Inflammatory macrophage treated with lipopolysaccharide for 1 hour (primary cell): ENCODE results near the gene EVC.
A peak's percentile ranks its signal among the peaks of the same experiment; 100 is the strongest.

Experiments used
- DNase-seq, 2 donors: peaks; one replicate each; pipeline ENCODE4 v3.0.0-alpha.2; 2020 to 2022

The EVC gene

GRCh38 chr4:5735463-5735862, 24.5 kb downstream of the EVC start:
- DNase-seq: no peak

- no peak for DNase-seq
These were observed 27.1 kb downstream of the EVC start for GRCh38 chr4:5738061-5738460.

DNA sequence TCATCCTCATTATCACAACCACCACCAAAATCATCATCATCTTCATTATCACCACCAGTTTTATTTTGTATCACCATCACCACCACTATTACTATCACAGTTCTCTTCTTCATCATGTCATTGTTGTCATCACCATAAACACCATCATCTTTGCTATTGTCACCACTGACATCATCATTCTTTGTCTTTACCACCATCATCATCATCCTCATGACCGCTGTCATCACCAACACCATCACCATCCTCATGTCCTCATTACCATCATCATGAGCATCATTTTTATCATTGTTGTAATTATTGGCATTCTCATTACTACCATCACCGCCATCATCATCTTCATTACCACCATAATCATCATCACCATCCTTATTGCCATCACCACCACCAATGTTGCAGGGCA, 31.4 kb downstream of the EVC start:
- no peak for DNase-seq

DNA sequence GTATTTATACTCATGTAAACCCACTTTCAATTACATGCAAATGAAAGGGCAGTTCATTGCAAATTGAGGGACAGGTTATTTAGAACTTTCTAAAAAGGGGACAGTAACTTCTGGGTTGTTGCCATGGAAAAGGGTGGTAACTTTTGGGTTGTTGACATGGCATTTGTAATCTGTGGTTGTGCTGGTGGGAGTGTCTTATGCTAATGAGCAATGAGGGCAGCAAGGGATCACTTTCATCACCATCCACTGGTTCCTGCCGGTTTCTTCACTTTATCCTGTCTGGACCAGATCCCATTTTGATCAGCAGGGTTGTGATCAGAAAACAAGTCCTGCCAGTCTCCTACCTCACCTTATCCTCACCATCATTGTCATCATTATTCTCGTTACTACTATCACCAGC, 32.0 kb downstream of the EVC start:
- no peak for DNase-seq

DNA sequence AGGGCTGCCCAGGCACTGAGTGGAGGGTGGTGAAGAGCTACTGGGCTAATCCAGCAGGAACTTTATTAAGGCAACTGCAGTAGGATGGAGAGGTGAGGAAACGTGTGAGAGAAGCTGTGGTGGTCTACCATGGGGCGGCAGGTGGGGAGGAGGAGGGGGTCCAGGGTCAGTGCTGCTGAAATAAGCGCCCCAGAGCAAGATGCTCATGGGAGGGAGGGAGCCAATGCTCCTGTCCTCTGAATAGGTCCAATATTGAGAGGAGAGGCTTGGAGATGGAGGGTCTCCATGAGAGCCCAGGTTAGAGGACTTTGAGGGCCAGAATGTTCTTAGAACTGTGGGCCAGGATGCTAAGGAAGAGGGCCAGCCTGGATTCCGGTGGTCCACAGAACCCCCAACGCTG, 35.2 kb downstream of the EVC start:
- DNase-seq: no peak

- DNase-seq: no peak
These were observed 36.1 kb downstream of the EVC start for GRCh38 chr4:5746829-5747737.

- no peak for DNase-seq
These were observed 36.9 kb downstream of the EVC start for GRCh38 chr4:5747738-5748375.

DNA sequence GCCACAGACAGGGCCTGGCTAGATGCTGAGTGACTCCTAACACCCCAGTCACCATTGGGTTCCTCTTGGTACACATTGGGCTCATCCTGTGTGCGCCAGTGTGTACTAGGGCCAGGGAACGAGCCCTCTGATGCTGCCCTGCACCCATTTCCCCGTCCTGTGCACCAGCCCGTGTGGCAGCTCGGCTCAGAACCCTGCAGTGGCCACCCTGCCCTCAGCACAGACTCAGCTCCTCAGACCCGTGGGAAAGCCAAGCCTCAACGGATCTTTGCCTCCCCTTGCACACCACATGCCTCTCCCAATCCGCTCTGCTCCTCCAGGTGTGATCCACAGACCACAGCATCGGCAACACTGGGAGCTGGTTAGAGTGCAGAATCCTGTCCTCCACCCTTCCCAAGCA, 38.6 kb downstream of the EVC start:
- no peak for DNase-seq

- DNase-seq: no peak
These were observed 39.3 kb downstream of the EVC start for GRCh38 chr4:5750052-5750945.

DNA sequence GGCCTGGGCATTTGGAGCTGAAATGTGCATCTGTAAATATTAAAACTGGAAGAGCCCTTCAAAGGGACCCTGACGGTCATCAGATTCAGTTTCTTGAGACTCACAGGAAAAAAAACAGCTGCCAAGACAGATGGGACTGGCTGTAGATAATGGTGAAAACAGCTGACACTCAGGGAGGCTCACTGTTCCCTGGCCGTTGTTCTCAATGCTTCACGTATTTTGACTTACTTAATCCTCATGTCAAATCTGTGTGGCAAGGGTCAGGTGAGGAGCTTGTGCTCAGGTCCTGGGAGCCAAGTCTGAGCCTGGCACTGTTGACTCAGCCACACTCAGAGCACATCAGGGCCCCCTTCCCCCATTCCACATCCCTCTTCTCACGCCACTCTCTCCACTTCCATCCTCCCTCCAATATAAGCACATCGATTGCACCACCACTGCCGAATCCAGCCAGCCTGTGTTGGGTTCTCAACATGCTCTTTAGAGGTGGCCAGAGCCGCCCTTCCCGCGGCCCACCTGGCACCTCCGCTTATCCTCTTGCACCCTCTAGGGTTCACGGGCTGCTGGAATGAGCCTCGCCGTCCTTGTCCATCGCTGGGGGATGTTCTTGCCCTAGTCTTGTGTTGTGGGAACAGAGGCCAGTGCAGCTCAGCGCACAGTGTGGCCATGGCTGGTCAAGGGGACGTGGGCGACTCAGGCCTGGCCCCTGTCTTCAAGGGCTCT, 40.1 kb downstream of the EVC start:
- DNase-seq: no peak

DNA sequence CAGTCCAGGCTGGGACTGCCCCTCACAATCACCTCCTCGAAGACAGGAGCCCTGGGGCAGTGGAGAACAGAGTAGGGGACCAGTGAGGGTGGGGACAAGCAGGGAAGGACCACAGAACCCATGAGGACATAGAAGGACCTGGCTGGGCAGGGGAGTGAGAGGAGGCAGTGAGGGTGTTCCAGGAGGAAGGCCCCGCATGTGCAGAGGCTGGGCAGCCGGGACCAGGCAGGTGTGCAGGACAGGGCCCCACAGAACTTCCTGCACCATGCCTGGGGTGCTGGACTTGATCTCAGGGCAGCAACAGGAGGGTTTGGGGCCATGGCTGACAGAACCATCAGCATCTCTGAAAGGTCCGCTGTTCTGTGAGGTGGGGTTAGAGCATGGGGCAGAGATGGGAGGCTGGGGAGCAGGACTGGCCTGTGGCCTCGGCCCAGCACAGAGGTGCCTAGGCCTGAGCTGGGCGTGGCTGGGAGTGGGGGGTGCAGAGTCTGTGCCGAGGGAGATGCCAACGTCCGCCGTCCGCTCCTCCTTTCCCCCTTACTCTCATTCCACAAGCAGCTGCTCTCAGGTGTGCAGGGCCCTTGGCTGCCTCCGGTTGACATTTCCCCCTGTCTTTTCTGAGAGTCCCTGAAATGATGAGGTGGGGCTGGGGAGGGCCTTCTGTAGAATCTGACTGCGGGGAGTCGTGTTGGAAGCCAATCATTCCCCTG, 40.8 kb downstream of the EVC start:
- no peak for DNase-seq

- DNase-seq: no peak
These were observed 41.6 kb downstream of the EVC start for GRCh38 chr4:5752376-5753184.

- no peak for DNase-seq
These were observed 42.4 kb downstream of the EVC start for GRCh38 chr4:5753366-5753765.

- peak in 1 of 2 donors; percentile 15 for DNase-seq
These were observed 42.9 kb downstream of the EVC start for GRCh38 chr4:5753766-5754528.

DNA sequence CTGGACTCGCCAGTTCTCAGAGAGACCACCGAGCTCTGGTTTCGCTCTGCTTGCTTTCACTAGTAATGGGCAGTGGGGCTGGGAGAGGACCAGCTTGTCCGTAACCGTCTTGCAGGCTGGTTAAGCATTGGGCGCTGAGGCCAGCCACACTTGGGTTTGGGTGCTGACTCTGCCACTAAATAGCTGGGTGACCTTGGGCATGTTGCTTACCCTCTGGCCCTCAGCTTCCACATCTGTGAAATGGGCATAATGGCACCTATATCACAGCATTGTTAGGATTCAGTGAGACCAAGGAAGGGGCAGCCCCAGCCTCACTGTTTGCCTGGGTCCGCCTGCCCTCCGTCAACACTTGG, 43.5 kb downstream of the EVC start:
- DNase-seq: no peak

GRCh38 chr4:5755161-5755560, 44.2 kb downstream of the EVC start:
- no peak for DNase-seq

GRCh38 chr4:5755679-5756078, 44.7 kb downstream of the EVC start:
- no peak for DNase-seq

GRCh38 chr4:5756271-5756670, 45.3 kb downstream of the EVC start:
- DNase-seq: no peak

GRCh38 chr4:5757091-5757490, 46.1 kb downstream of the EVC start:
- DNase-seq: no peak

DNA sequence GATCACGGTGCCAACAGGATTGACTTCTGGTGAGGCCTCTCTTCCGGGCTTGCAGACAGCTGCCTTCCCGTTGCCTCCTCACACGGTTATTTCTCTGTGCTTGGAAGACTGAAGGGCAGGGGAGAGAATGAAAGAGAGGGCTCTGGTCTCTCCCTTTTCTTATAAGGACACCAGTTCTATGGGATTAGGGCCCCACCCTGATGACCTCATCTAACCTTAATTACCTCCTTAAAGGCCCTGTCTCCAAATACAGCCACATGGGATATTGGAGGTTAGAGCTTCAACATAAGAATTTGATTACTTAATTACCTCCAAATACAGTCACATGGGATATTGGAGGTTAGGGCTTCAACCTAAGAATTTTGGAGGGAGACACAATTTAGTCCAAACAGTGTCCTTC, 46.5 kb downstream of the EVC start:
- no peak for DNase-seq

GRCh38 chr4:5757954-5758353, 47.0 kb downstream of the EVC start:
- no peak for DNase-seq
